Measurements from ENCODE around the gene PALM.

- TF ChIP-seq CTCF (conservative IDR thresholded peaks at IDR 0.05; ENCODE audit: low read length), result no peak
- no peak for TF ChIP-seq EZH2phosphoT487 (IDR thresholded peaks at IDR 0.05; ENCODE audit: borderline replicate concordance, low read depth, low read length)
These were observed 59.7 kb downstream of the PALM start for GRCh38 chr19:768424-768823.
